Liver (tissue), 9 donors: Measurements from ENCODE around the gene TMEM259. TPM values are rescaled to one million over a fixed set of nuclear protein-coding genes. Genes with fewer than 3 reads are reported as not detected.

Source experiments
- DNase-seq: peaks from one replicate; pipeline ENCODE4 v3.0.0-alpha.2; 2017; ENCODE audit warnings: low spot score
- H3K27ac ChIP-seq, 2 donors: one replicate each; pipeline ENCODE4 v1.7.0; 2013; ENCODE audit warnings: inconsistent platforms in 2 of 2, low read length in 2 of 2, control low read depth in 1 of 2, low read depth in 1 of 2, mild to moderate bottlenecking in 1 of 2
- H3K27me3 ChIP-seq, 4 donors: one replicate each; pipeline versions ENCODE4 v1.6.1 to v1.7.0; 2013; ENCODE audit warnings: low read length in 3 of 4, inconsistent platforms in 1 of 4, mild to moderate bottlenecking in 1 of 4, moderate library complexity in 1 of 4; ENCODE audit not compliant: control insufficient read depth in 4 of 4, insufficient read depth in 4 of 4
- H3K36me3 ChIP-seq, 4 donors: one replicate each; pipeline versions ENCODE4 v1.6.1 to v1.7.0; 2013; ENCODE audit warnings: low read length in 3 of 4, mild to moderate bottlenecking in 3 of 4, low read depth in 1 of 4, moderate library complexity in 1 of 4; ENCODE audit not compliant: control insufficient read depth in 4 of 4, insufficient read depth in 3 of 4
- H3K4me1 ChIP-seq, 4 donors: one replicate each; pipeline versions ENCODE4 v1.6.1 to v1.7.0; 2013; ENCODE audit warnings: low read length in 3 of 4, mild to moderate bottlenecking in 3 of 4, moderate library complexity in 1 of 4; ENCODE audit not compliant: control insufficient read depth in 4 of 4, insufficient read depth in 4 of 4
- H3K4me3 ChIP-seq, 3 donors: one replicate each; pipeline versions ENCODE4 v1.6.1 to v1.7.0; 2013; ENCODE audit warnings: low read length in 3 of 3, control low read depth in 1 of 3, low read depth in 1 of 3, mild to moderate bottlenecking in 1 of 3
- H3K9ac ChIP-seq, 2 donors: one replicate each; pipeline ENCODE4 v1.7.0; 2013; ENCODE audit warnings: low read length in 2 of 2, mild to moderate bottlenecking in 2 of 2, moderate library complexity in 2 of 2, control low read depth in 1 of 2, low read depth in 1 of 2
- H3K9me3 ChIP-seq, 4 donors: one replicate each; pipeline versions ENCODE4 v1.6.1 to v1.7.0; 2013; ENCODE audit warnings: low read length in 3 of 4; ENCODE audit not compliant: control insufficient read depth in 4 of 4
- EGR1 ChIP-seq, 2 donors: IDR thresholded peaks; 2 replicates each; pipeline ENCODE4 v1.6.1; 2016 to 2018; ENCODE audit warnings: antibody characterized with exemption in 2 of 2, low read depth in 2 of 2
- FOXA1 ChIP-seq: IDR thresholded peaks from 2 replicates; pipeline ENCODE4 v1.6.1; 2016; ENCODE audit warnings: antibody characterized with exemption
- FOXA2 ChIP-seq: IDR thresholded peaks from 2 replicates; pipeline ENCODE4 v1.6.1; 2016; ENCODE audit warnings: antibody characterized with exemption
- GABPA ChIP-seq, 2 donors: IDR thresholded peaks in 1 of 2; conservative IDR thresholded peaks in 1 of 2; 2 replicates each; pipeline ENCODE4 v1.6.1; 2016; ENCODE audit warnings: antibody characterized with exemption in 2 of 2, mild to moderate bottlenecking in 1 of 2, moderate library complexity in 1 of 2
- HNF4A ChIP-seq, 2 donors: conservative IDR thresholded peaks; 2 replicates each; pipeline ENCODE4 v1.6.1; 2016; ENCODE audit warnings: antibody characterized with exemption in 2 of 2, mild to moderate bottlenecking in 2 of 2
- HNF4G ChIP-seq: IDR thresholded peaks from 2 replicates; pipeline ENCODE4 v1.6.1; 2016; ENCODE audit warnings: antibody characterized with exemption
- JUND ChIP-seq, 2 donors: IDR thresholded peaks; 2 replicates each; pipeline ENCODE4 v1.6.1; 2016; ENCODE audit warnings: antibody characterized with exemption in 2 of 2
- MAX ChIP-seq: IDR thresholded peaks from 2 replicates; pipeline ENCODE4 v1.6.1; 2016; ENCODE audit warnings: antibody characterized with exemption
- NR2F2 ChIP-seq: IDR thresholded peaks from 2 replicates; pipeline ENCODE4 v1.6.1; 2016; ENCODE audit warnings: antibody characterized with exemption
- RXRA ChIP-seq, 2 donors: IDR thresholded peaks; 2 replicates each; pipeline ENCODE4 v1.6.1; 2017 to 2018; ENCODE audit warnings: antibody characterized with exemption in 2 of 2, mild to moderate bottlenecking in 1 of 2
- SP1 ChIP-seq: IDR thresholded peaks from 2 replicates; pipeline ENCODE4 v1.6.1; 2018; ENCODE audit warnings: antibody characterized with exemption, mild to moderate bottlenecking
- TAF1 ChIP-seq: conservative IDR thresholded peaks from 2 replicates; pipeline ENCODE4 v1.6.1; 2016; ENCODE audit warnings: antibody characterized with exemption, mild to moderate bottlenecking
- YY1 ChIP-seq: IDR thresholded peaks from 2 replicates; pipeline ENCODE4 v1.6.1; 2016; ENCODE audit warnings: antibody characterized with exemption, mild to moderate bottlenecking
- ZBTB33 ChIP-seq: IDR thresholded peaks from 2 replicates; pipeline ENCODE4 v1.6.1; 2016; ENCODE audit warnings: antibody characterized with exemption
- WGBS: extraction: QIAGEN DNeasy Blood & Tissue Kit; methylation state at CpG from one replicate; pipeline ENCODE4 v1.1.7; 2013; 5-methylcytosine and 5-hydroxymethylcytosine counted together
- polyA plus RNA-seq, 2 donors: library from polyadenylated mRNA; stranded (reverse) in 1 of 2; unstranded in 1 of 2; fragments of 200-250 nt in 1 of 2; fragments of >200 nt in 1 of 2; fragmentation: Nextera tagmentation in 1 of 2; extraction: Ambion mirVana in 1 of 2; gene quantifications; one replicate each; pipeline versions ENCODE4 v1.2.1 to v1.2.3, GENCODE V29; 2013 to 2015
- total RNA-seq, 2 donors: library from RNA; depleted of rRNA; stranded (reverse); fragments of >200 nt; gene quantifications; one replicate each; pipeline ENCODE4 v1.2.3, GENCODE V29; 2014
- TF ChIP-seq, protein P1 (sequence below): fragments of 150-350 bp; IDR thresholded peaks from 2 replicates; pipeline ENCODE4 v1.5.1; 2017; ENCODE audit warnings: improper control_type of control experiment, low read depth, low read length; ENCODE audit not compliant: missing input control
- TF ChIP-seq, protein P2 (sequence below): IDR thresholded peaks from 2 replicates; pipeline ENCODE4 v1.6.1; 2016; ENCODE audit warnings: antibody characterized with exemption
- TF ChIP-seq, protein P3 (sequence below): IDR thresholded peaks from 2 replicates; pipeline ENCODE4 v1.6.1; 2016; ENCODE audit warnings: antibody characterized with exemption, mild to moderate bottlenecking
- donor health status: healthy.
- donor health status: healthy.
- donor health status: healthy.
- donor health status: healthy.
- donor health status: healthy.

Gene TMEM259
- total and polyA plus RNA-seq, 4 donors = 29.7 to 99.3 (median 57.3) TPM

DNA sequence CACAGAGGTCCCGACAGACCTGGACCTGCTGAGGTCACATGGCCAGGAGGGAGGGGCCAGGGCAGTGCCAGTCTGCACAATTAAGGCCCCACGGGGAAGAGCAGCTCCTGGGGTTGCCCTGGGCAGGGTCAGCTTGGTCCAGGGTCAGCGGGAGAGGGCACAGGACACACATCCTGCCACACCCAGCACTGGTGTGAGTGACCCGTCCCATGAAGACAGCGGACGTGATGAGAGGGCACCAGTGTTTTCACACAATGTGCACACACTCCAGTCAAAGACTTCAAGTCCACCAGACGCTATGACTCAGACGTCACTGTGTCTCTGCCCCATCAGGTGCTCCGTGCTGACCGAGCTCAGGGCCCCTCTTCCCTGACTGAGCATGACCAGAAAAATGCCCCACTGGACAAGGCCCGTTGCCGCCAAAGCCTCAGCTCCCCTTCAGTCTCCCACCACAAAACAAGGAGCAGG, 4.2 kb downstream of the TMEM259 start:
- Histone ChIP-seq H3K27me3 (no peaks in the 10 kb centered on the region), H3K4me1 (peaks cover 30 to 49% (median 39%) of the 10 kb centered on the region in 4 donors), H3K4me3 (no peak overlapping the region), H3K9me3 (no peaks in the 10 kb centered on the region), H3K36me3 (peaks cover 2 to 21% (median 8%) of the 10 kb centered on the region in 4 donors), H3K27ac (peak overlapping the region; percentile 40 to 55), H3K9ac (no peak overlapping the region)
- DNase-seq = no peak
- TF ChIP-seq EGR1 (IDR thresholded peaks at IDR 0.05; ENCODE audit: low read depth in 2 of 2) (no peak), NR2F2 (peak; percentile 80), JUND (IDR thresholded peaks at IDR 0.05) (peak in 1 of 2 donors; percentile 25), SP1 (no peak), HNF4A (conservative IDR thresholded peaks at IDR 0.05) (peak in 1 of 2 donors; percentile 74), RXRA (IDR thresholded peaks at IDR 0.05) (peak; percentile 40 to 90)
- 39% methylated on average over 12 of the region's 12 CpGs for WGBS

GRCh38 chr19:1015782-1016646, 4.9 kb downstream of the TMEM259 start:
- TF ChIP-seq FOXA2 = no peak
- TF ChIP-seq FOXA1 = no peak
- no peak for TF ChIP-seq MAX
- no peak for TF ChIP-seq ZBTB33
- no peak for TF ChIP-seq SP1
- no peak for TF ChIP-seq HNF4G
- TF ChIP-seq TAF1 = no peak
- no peak for TF ChIP-seq HNF4A (conservative IDR thresholded peaks at IDR 0.05)
- TF ChIP-seq EGR1 (IDR thresholded peaks at IDR 0.05; ENCODE audit: low read depth in 2 of 2) = no peak
- TF ChIP-seq, protein P1, sequence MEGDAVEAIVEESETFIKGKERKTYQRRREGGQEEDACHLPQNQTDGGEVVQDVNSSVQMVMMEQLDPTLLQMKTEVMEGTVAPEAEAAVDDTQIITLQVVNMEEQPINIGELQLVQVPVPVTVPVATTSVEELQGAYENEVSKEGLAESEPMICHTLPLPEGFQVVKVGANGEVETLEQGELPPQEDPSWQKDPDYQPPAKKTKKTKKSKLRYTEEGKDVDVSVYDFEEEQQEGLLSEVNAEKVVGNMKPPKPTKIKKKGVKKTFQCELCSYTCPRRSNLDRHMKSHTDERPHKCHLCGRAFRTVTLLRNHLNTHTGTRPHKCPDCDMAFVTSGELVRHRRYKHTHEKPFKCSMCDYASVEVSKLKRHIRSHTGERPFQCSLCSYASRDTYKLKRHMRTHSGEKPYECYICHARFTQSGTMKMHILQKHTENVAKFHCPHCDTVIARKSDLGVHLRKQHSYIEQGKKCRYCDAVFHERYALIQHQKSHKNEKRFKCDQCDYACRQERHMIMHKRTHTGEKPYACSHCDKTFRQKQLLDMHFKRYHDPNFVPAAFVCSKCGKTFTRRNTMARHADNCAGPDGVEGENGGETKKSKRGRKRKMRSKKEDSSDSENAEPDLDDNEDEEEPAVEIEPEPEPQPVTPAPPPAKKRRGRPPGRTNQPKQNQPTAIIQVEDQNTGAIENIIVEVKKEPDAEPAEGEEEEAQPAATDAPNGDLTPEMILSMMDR = no peak
- TF ChIP-seq NR2F2 = no peak
- no peak for TF ChIP-seq RXRA (IDR thresholded peaks at IDR 0.05)
- no peak for TF ChIP-seq JUND (IDR thresholded peaks at IDR 0.05)
- TF ChIP-seq, protein P2, sequence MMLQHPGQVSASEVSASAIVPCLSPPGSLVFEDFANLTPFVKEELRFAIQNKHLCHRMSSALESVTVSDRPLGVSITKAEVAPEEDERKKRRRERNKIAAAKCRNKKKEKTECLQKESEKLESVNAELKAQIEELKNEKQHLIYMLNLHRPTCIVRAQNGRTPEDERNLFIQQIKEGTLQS = no peak
- no peak for TF ChIP-seq YY1
- TF ChIP-seq, protein P3, sequence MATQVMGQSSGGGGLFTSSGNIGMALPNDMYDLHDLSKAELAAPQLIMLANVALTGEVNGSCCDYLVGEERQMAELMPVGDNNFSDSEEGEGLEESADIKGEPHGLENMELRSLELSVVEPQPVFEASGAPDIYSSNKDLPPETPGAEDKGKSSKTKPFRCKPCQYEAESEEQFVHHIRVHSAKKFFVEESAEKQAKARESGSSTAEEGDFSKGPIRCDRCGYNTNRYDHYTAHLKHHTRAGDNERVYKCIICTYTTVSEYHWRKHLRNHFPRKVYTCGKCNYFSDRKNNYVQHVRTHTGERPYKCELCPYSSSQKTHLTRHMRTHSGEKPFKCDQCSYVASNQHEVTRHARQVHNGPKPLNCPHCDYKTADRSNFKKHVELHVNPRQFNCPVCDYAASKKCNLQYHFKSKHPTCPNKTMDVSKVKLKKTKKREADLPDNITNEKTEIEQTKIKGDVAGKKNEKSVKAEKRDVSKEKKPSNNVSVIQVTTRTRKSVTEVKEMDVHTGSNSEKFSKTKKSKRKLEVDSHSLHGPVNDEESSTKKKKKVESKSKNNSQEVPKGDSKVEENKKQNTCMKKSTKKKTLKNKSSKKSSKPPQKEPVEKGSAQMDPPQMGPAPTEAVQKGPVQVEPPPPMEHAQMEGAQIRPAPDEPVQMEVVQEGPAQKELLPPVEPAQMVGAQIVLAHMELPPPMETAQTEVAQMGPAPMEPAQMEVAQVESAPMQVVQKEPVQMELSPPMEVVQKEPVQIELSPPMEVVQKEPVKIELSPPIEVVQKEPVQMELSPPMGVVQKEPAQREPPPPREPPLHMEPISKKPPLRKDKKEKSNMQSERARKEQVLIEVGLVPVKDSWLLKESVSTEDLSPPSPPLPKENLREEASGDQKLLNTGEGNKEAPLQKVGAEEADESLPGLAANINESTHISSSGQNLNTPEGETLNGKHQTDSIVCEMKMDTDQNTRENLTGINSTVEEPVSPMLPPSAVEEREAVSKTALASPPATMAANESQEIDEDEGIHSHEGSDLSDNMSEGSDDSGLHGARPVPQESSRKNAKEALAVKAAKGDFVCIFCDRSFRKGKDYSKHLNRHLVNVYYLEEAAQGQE = no peak
- no peak for TF ChIP-seq GABPA (IDR thresholded peaks at IDR 0.05 in 1 of 2, conservative IDR thresholded peaks at IDR 0.05 in 1 of 2)
- Histone ChIP-seq H3K9ac (no peak overlapping the region), H3K9me3 (no peaks in the 10 kb centered on the region), H3K4me1 (peaks cover 30 to 49% (median 39%) of the 10 kb centered on the region in 4 donors), H3K4me3 (no peak overlapping the region), H3K27ac (peak overlapping the region; percentile 28 to 55), H3K36me3 (peaks cover 2 to 24% (median 10%) of the 10 kb centered on the region in 4 donors), H3K27me3 (no peaks in the 10 kb centered on the region)
- DNase-seq = no peak
- WGBS = 69% methylated on average over 31 of the region's 31 CpGs
